Karpas-422 (cell line): Measurements from ENCODE around the gene F8. TPM values are rescaled to one million over a fixed set of nuclear protein-coding genes. Genes with fewer than 3 reads are reported as not detected.

ENCODE experiments used
- DNase-seq: peaks from one replicate; pipeline ENCODE4 v3.0.0-alpha.2; 2015
- H2AFZ ChIP-seq: fragments of 200-600 bp; sonication (generic); 2 replicates; pipeline ENCODE4 v1.6.1; 2014; ENCODE audit warnings: antibody characterized with exemption, low read length, mixed read lengths
- H3K27ac ChIP-seq: fragments of 200-600 bp; sonication (generic); 2 replicates; pipeline ENCODE4 v1.5.1; 2014; ENCODE audit warnings: mild to moderate bottlenecking, low read length, moderate library complexity
- H3K27me3 ChIP-seq: fragments of 200-600 bp; sonication (generic); 2 replicates; pipeline ENCODE4 v1.6.1; 2014; ENCODE audit warnings: low read length, mixed read lengths
- H3K36me3 ChIP-seq: fragments of 200-600 bp; sonication (generic); 2 replicates; pipeline ENCODE4 v1.6.1; 2014; ENCODE audit warnings: low read length, mixed read lengths; ENCODE audit not compliant: insufficient read depth
- H3K4me1 ChIP-seq: fragments of 200-600 bp; sonication (generic); 2 replicates; pipeline ENCODE4 v1.6.1; 2014; ENCODE audit warnings: mild to moderate bottlenecking, low read length, mixed read lengths
- H3K4me2 ChIP-seq: fragments of 200-600 bp; sonication (generic); 2 replicates; pipeline ENCODE4 v1.6.1; 2014; ENCODE audit warnings: low read length, low read depth, mild to moderate bottlenecking; ENCODE audit not compliant: poor library complexity, severe bottlenecking
- H3K4me3 ChIP-seq: fragments of 200-600 bp; sonication (generic); 2 replicates; pipeline ENCODE4 v1.5.1; 2014; ENCODE audit warnings: mild to moderate bottlenecking, antibody characterized with exemption, low read length, mixed read lengths
- H3K79me2 ChIP-seq: fragments of 200-600 bp; sonication (generic); 2 replicates; pipeline ENCODE4 v1.6.1; 2014; ENCODE audit warnings: mild to moderate bottlenecking, low read length, mixed read lengths
- H3K9ac ChIP-seq: fragments of 200-600 bp; sonication (generic); 2 replicates; pipeline ENCODE4 v1.6.0; 2014; ENCODE audit warnings: low read length
- H3K9me2 ChIP-seq: fragments of 200-600 bp; sonication (generic), shearing (Covaris generic); replicated peaks from 2 replicates; pipeline ENCODE4 v1.6.0; 2014; ENCODE audit warnings: mild to moderate bottlenecking, low read length, moderate library complexity; ENCODE audit not compliant: insufficient read depth
- H3K9me3 ChIP-seq: fragments of 300-700, 200-600 bp; sonication (generic); 2 replicates; pipeline ENCODE4 v1.6.1; 2014; ENCODE audit warnings: low read length, mixed read lengths
- H4K20me1 ChIP-seq: fragments of 200-600 bp; sonication (generic); 2 replicates; pipeline ENCODE4 v1.6.1; 2014; ENCODE audit warnings: mild to moderate bottlenecking, antibody characterized with exemption, low read length, low read depth; ENCODE audit not compliant: insufficient read depth
- total RNA-seq: library from RNA; depleted of rRNA; stranded (reverse); fragments of >200 nt; shearing (Covaris generic); gene quantifications from 2 replicates; pipeline ENCODE4 v1.2.3, GENCODE V29; 2014; ENCODE audit warnings: low replicate concordance

F8 gene
- total RNA-seq, 1 experiment from 2014 or later, result 4.1 TPM

- Histone ChIP-seq H3K4me3 (no peak overlapping the region), H4K20me1 (no peaks in the 10 kb centered on the region), H3K9me2 (no peaks in the 10 kb centered on the region), H3K27ac (no peak overlapping the region), H3K4me2 (no peak overlapping the region), H3K9me3 (no peaks in the 10 kb centered on the region), H3K4me1 (peaks cover 23% of the 10 kb centered on the region), H2AFZ (no peak overlapping the region), H3K27me3 (no peaks in the 10 kb centered on the region), H3K36me3 (peaks cover 3% of the 10 kb centered on the region; the same call in 1 of the 2 replicates), H3K79me2 (peaks cover 50% of the 10 kb centered on the region), H3K9ac (no peak overlapping the region)
- DNase-seq, result no peak
Measured at GRCh38 chrX:155065035-155065734, 42.7 kb upstream of the F8 start.

GRCh38 chrX:155061760-155062159, 39.2 kb upstream of the F8 start:
- H2AFZ ChIP-seq, result no peak overlapping the region
- H3K9ac ChIP-seq, result no peak overlapping the region
- no peak for DNase-seq
- no peak overlapping the region for H3K27ac ChIP-seq
- peaks cover 4% of the 10 kb centered on the region for H3K4me1 ChIP-seq
- H3K9me3 ChIP-seq, result no peaks in the 10 kb centered on the region
- no peaks in the 10 kb centered on the region for H3K27me3 ChIP-seq
- no peaks in the 10 kb centered on the region for H4K20me1 ChIP-seq
- H3K36me3 ChIP-seq, result peaks cover 6% of the 10 kb centered on the region; the same call in 1 of the 2 replicates
- no peak overlapping the region for H3K4me2 ChIP-seq
- no peak overlapping the region for H3K4me3 ChIP-seq
- no peaks in the 10 kb centered on the region for H3K9me2 ChIP-seq
- peaks cover 16% of the 10 kb centered on the region for H3K79me2 ChIP-seq

- peak overlapping the region; percentile 21; the same call in 1 of the 2 replicates for H3K4me3 ChIP-seq
- H3K9ac ChIP-seq, result 0 out of 2 replicates have a peak overlapping the region, but pooled peaks have one; percentile 11
- H3K27ac ChIP-seq, result no peak overlapping the region
- H3K9me2 ChIP-seq, result no peaks in the 10 kb centered on the region
- DNase-seq, result peak; percentile 79
- H2AFZ ChIP-seq, result no peak overlapping the region
- no peaks in the 10 kb centered on the region for H3K79me2 ChIP-seq
- peak overlapping the region; percentile 39 for H3K4me2 ChIP-seq
- peaks cover 16% of the 10 kb centered on the region for H3K4me1 ChIP-seq
- no peaks in the 10 kb centered on the region for H3K9me3 ChIP-seq
- peaks cover 6% of the 10 kb centered on the region; the same call in 1 of the 2 replicates for H3K36me3 ChIP-seq
- H4K20me1 ChIP-seq, result no peaks in the 10 kb centered on the region
- H3K27me3 ChIP-seq, result no peaks in the 10 kb centered on the region
Measured at GRCh38 chrX:155056877-155057792, 34.6 kb upstream of the F8 start.

- Histone ChIP-seq H3K27me3 (no peaks in the 10 kb centered on the region), H3K27ac (no peak overlapping the region), H3K9ac (no peak overlapping the region), H3K4me2 (no peak overlapping the region), H4K20me1 (no peaks in the 10 kb centered on the region), H3K9me3 (no peaks in the 10 kb centered on the region), H2AFZ (no peak overlapping the region), H3K4me3 (no peak overlapping the region), H3K36me3 (peaks cover 6% of the 10 kb centered on the region; the same call in 1 of the 2 replicates), H3K9me2 (no peaks in the 10 kb centered on the region), H3K4me1 (peaks cover 16% of the 10 kb centered on the region), H3K79me2 (no peaks in the 10 kb centered on the region)
- DNase-seq, result no peak
Measured at GRCh38 chrX:155056471-155056870, 33.9 kb upstream of the F8 start.

GRCh38 chrX:155055494-155055893, 33.0 kb upstream of the F8 start:
- Histone ChIP-seq H3K27ac (no peak overlapping the region), H3K4me2 (no peak overlapping the region), H3K27me3 (no peaks in the 10 kb centered on the region), H3K79me2 (no peaks in the 10 kb centered on the region), H2AFZ (no peak overlapping the region), H3K4me3 (no peak overlapping the region), H3K36me3 (peaks cover 6% of the 10 kb centered on the region; the same call in 1 of the 2 replicates), H3K9me2 (no peaks in the 10 kb centered on the region), H3K9ac (no peak overlapping the region), H3K9me3 (no peaks in the 10 kb centered on the region), H4K20me1 (no peaks in the 10 kb centered on the region), H3K4me1 (peaks cover 16% of the 10 kb centered on the region)
- no peak for DNase-seq

GRCh38 chrX:155054255-155054654, 31.7 kb upstream of the F8 start:
- DNase-seq, result no peak
- peaks cover 9% of the 10 kb centered on the region for H3K79me2 ChIP-seq
- H3K4me2 ChIP-seq, result no peak overlapping the region
- no peak overlapping the region for H3K9ac ChIP-seq
- no peaks in the 10 kb centered on the region for H3K9me3 ChIP-seq
- H4K20me1 ChIP-seq, result no peaks in the 10 kb centered on the region
- no peaks in the 10 kb centered on the region for H3K27me3 ChIP-seq
- no peak overlapping the region for H3K4me3 ChIP-seq
- H3K27ac ChIP-seq, result no peak overlapping the region
- H3K4me1 ChIP-seq, result peaks cover 16% of the 10 kb centered on the region
- no peaks in the 10 kb centered on the region for H3K9me2 ChIP-seq
- H2AFZ ChIP-seq, result no peak overlapping the region
- H3K36me3 ChIP-seq, result no peaks in the 10 kb centered on the region

GRCh38 chrX:155053656-155054055, 31.1 kb upstream of the F8 start:
- no peak overlapping the region for H3K4me3 ChIP-seq
- DNase-seq, result no peak
- no peak overlapping the region for H3K27ac ChIP-seq
- H3K4me1 ChIP-seq, result peaks cover 16% of the 10 kb centered on the region
- H2AFZ ChIP-seq, result no peak overlapping the region
- no peaks in the 10 kb centered on the region for H3K27me3 ChIP-seq
- peaks cover 9% of the 10 kb centered on the region for H3K79me2 ChIP-seq
- H3K9ac ChIP-seq, result no peak overlapping the region
- H4K20me1 ChIP-seq, result no peaks in the 10 kb centered on the region
- no peak overlapping the region for H3K4me2 ChIP-seq
- H3K36me3 ChIP-seq, result no peaks in the 10 kb centered on the region
- H3K9me3 ChIP-seq, result no peaks in the 10 kb centered on the region
- H3K9me2 ChIP-seq, result no peaks in the 10 kb centered on the region
